ENCODE results near the gene CAPRIN2. TPM values are rescaled to one million over a fixed set of nuclear protein-coding genes. Genes with fewer than 3 reads are reported as not detected.

Gene CAPRIN2
- total RNA-seq, 4 donors from 2014 or later, result 6.3 to 21.1 (median 7.2) TPM

GRCh38 chr12:30753233-30753632 is 1.5 kb downstream of the CAPRIN2 start:
- no peaks in the 10 kb centered on the region for H3K9me3 ChIP-seq
- H3K4me1 ChIP-seq, result peaks cover 19 to 21% of the 10 kb centered on the region in 2 donors
- DNase-seq (no peak), ATAC-seq (no peak)
- no peak overlapping the region for H3K27ac ChIP-seq
- H3K4me3 ChIP-seq, result no peak overlapping the region
- H3K27me3 ChIP-seq, result no peaks in the 10 kb centered on the region
- intact Hi-C loops (cut with DNase I; ENCODE audit: low total_unique reads) (no loop called here), in situ Hi-C loops (cut with MboI; ENCODE audit: low sequenced_read_pairs in 4 of 4) (no loop called here)
- TF ChIP-seq CTCF (IDR thresholded peaks at IDR 0.05 in 4 of 5, conservative IDR thresholded peaks at IDR 0.05 in 1 of 5), result peak in 1 of 5 experiments; percentile 19
- TF ChIP-seq POLR2A (IDR thresholded peaks at IDR 0.05), result no peak
- H3K36me3 ChIP-seq, result no peaks in the 10 kb centered on the region

GRCh38 chr12:30752255-30752654 is 2.5 kb downstream of the CAPRIN2 start:
- ATAC-seq (no peak), DNase-seq (no peak)
- H3K4me3 ChIP-seq, result no peak overlapping the region
- H3K36me3 ChIP-seq, result no peaks in the 10 kb centered on the region
- peaks cover 19 to 21% of the 10 kb centered on the region in 2 donors for H3K4me1 ChIP-seq
- no peaks in the 10 kb centered on the region for H3K9me3 ChIP-seq
- in situ Hi-C loops (cut with MboI; ENCODE audit: low sequenced_read_pairs in 4 of 4) (no loop called here), intact Hi-C loops (cut with DNase I; ENCODE audit: low total_unique reads) (no loop called here)
- no peak for TF ChIP-seq POLR2A (IDR thresholded peaks at IDR 0.05)
- TF ChIP-seq CTCF (IDR thresholded peaks at IDR 0.05 in 4 of 5, conservative IDR thresholded peaks at IDR 0.05 in 1 of 5), result no peak
- H3K27me3 ChIP-seq, result no peaks in the 10 kb centered on the region
- no peak overlapping the region for H3K27ac ChIP-seq

GRCh38 chr12:30748147-30748546 is 6.6 kb downstream of the CAPRIN2 start:
- Histone ChIP-seq H3K36me3 (no peaks in the 10 kb centered on the region), H3K4me3 (no peak overlapping the region), H3K27me3 (no peaks in the 10 kb centered on the region), H3K9me3 (no peaks in the 10 kb centered on the region), H3K27ac (no peak overlapping the region), H3K4me1 (peaks cover 3 to 6% of the 10 kb centered on the region in 2 donors)
- TF ChIP-seq POLR2A (IDR thresholded peaks at IDR 0.05) (no peak), CTCF (IDR thresholded peaks at IDR 0.05 in 4 of 5, conservative IDR thresholded peaks at IDR 0.05 in 1 of 5) (no peak)
- no peak for ATAC-seq
- intact Hi-C loops (cut with DNase I; ENCODE audit: low total_unique reads), result no loop called here
- DNase-seq, result no peak
- in situ Hi-C loops (cut with MboI; ENCODE audit: low sequenced_read_pairs in 4 of 4), result no loop called here

- Histone ChIP-seq H3K4me1 (peaks cover 0 to 2% of the 10 kb centered on the region in 2 donors), H3K27ac (no peak overlapping the region), H3K27me3 (no peaks in the 10 kb centered on the region), H3K4me3 (no peak overlapping the region), H3K9me3 (no peaks in the 10 kb centered on the region), H3K36me3 (no peaks in the 10 kb centered on the region)
- DNase-seq (no peak), ATAC-seq (no peak)
- in situ Hi-C loops (cut with MboI; ENCODE audit: low sequenced_read_pairs in 4 of 4), result no loop called here
- TF ChIP-seq POLR2A (IDR thresholded peaks at IDR 0.05), result no peak
- no peak for TF ChIP-seq CTCF (IDR thresholded peaks at IDR 0.05 in 4 of 5, conservative IDR thresholded peaks at IDR 0.05 in 1 of 5)
- intact Hi-C loops (cut with DNase I; ENCODE audit: low total_unique reads), result no loop called here
These were observed 8.6 kb downstream of the CAPRIN2 start for GRCh38 chr12:30746190-30746589.

- Histone ChIP-seq H3K27ac (no peak overlapping the region), H3K9me3 (no peaks in the 10 kb centered on the region), H3K4me1 (no peaks in the 10 kb centered on the region), H3K4me3 (no peak overlapping the region), H3K27me3 (no peaks in the 10 kb centered on the region), H3K36me3 (peaks cover 0 to 2% of the 10 kb centered on the region in 2 donors)
- ATAC-seq, result no peak
- in situ Hi-C loops (cut with MboI; ENCODE audit: low sequenced_read_pairs in 4 of 4) (no loop called here), intact Hi-C loops (cut with DNase I; ENCODE audit: low total_unique reads) (no loop called here)
- DNase-seq, result no peak
- TF ChIP-seq CTCF (IDR thresholded peaks at IDR 0.05 in 4 of 5, conservative IDR thresholded peaks at IDR 0.05 in 1 of 5) (no peak), POLR2A (IDR thresholded peaks at IDR 0.05) (no peak)
These were observed 10.4 kb downstream of the CAPRIN2 start for GRCh38 chr12:30744321-30744720.

Measured in gastrocnemius medialis (tissue), 4 donors.